CD4-positive, alpha-beta T cell treated with Interleukin-21 for 1 hour (primary cell): ENCODE results near the gene CIAPIN1.
"Not testable (repeated sequence)": the region's sequence is repeated elsewhere in the genome, so short reads cannot be mapped to it uniquely, and the experiment has no call there.

Experiments used
- DNase-seq: peaks from one replicate; pipeline ENCODE4 v3.0.0-alpha.2; 2020

Gene CIAPIN1

DNA sequence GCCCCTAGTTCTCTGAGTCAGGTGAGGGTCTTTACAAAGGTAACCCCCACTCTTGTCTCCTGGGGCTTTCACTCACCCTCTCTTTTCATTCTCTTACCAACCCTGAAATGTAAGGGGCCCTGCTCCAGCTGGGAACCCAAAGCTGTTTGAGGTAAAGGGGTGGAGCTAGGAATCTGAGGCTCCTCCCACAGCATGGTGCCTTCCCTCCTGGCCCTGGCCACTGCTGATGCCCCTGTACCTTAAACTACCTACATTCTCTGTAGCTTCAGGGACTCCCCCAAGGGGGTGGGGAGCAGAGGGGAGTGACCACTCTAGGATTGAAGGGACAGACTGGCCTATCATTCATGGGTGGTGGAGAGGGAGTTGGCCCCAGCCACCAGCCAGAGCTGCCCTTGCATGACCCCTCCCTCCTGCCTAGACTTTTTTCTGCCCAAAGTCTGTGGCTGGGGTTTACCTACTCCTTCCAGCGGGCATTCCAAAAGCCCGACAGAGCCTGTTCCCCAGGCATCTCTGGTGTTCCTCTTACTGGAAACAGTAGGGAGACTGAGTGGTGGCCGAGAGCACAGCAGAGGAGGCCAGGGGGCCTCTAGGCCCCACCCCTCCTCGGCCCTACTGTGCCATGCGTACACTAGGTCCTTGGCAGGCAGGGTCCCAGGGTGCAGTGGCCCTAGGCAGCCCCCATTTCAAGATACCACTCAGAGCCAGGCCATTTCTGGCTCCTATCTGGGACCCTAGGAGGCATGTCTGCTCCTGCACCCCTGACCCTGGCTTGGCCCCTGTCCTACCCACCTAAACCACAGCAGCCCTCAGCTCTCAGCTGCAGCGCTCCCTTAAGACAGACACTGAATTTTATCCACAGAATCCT, 29.6 kb upstream of the CIAPIN1 start:
- DNase-seq: no peak

DNA sequence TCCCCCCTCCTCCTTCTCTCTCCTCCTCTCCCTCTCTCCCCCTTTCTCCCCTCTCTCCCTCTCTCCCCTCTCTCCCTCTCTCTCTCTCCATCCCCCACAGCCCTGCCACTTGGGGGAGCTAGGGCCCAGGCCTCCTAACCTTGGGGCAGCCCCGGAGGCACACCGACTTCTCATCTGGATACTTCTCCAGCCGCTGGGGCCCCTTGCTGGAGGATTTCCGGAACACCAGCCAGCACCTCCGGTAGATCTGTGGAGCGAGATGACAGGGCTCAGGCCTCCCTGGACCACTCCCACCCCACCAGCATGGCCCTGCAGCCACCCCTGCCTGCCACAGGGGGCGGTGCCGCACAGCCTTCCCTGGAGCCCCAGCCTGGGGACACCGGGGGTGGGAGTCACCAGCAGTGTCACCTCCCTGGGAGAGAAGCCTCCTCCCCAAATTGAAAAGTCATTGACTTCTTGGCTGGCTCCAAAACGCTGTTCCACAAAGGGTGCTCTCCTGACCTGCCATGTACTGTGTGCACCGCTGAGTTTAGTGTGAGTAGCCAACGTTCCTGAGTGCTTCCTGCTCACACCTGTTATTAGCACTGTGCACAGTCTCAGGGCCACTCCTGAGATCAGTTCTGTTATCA, 28.6 kb upstream of the CIAPIN1 start:
- peak; percentile 80 for DNase-seq

DNA sequence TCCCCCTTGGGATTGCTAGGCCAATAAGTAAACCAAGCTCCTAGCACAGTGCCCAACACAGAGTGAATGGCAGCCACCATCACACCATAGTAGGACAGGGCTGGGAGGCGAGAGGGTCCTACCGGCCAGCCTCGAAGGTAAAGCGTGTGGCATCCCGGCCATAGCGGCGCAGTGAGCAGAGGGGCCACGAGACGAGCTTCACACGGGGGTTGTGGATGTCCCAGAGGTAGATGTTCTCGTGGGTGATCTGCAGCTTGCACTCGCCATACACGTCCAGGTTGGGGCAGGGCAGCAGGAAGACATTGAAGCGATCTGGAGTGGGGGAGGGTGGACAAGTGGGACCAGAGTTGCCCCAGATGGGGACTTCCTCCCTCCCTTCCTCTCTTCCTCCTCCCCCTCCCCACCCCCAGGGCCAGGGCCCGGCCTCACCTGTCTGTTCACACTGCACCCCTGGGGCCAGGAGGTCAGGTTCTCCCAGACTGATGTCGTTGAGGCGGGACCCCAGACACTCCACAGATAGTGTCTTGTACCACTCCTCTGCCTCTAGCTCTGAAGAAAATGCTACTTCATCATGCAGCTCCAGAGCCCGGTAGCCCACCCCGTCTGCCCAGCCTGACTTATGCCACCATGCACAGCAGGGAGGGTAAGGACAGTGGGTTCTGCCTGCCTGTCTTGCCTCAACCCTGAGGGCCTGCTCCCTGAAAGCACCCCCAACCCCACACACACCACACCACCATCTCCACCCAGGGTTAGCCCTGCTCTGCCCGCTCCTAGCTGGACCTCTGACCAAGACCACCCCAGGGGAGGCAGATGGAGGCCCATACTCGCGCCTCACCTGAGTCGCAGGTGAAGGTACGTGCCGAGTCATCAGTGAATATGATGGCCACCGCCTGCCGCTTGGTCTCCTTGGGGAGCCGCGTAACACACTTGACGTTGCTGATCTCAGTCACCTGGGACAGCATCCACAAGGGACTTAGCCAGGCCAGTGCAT, 27.8 kb upstream of the CIAPIN1 start:
- no peak for DNase-seq

DNA sequence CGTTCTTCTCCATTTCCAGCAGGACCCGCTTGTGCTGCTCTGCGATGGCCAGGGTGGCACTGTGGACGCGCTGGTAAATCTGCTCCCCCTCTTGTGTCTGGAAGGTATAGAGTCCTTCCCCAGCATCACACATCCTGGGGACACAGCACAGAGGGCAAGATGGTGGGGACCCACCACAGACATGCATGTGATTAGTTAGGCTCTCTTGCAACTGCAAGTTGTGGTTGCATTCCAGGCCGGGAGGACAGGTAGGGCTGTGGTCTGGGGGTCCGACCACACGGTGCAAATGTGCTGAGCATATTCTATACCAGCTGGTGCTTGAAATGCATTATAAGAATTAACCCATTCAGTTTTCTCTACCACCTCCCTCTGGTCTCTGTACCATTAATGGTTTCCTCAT, 26.7 kb upstream of the CIAPIN1 start:
- no peak for DNase-seq

DNA sequence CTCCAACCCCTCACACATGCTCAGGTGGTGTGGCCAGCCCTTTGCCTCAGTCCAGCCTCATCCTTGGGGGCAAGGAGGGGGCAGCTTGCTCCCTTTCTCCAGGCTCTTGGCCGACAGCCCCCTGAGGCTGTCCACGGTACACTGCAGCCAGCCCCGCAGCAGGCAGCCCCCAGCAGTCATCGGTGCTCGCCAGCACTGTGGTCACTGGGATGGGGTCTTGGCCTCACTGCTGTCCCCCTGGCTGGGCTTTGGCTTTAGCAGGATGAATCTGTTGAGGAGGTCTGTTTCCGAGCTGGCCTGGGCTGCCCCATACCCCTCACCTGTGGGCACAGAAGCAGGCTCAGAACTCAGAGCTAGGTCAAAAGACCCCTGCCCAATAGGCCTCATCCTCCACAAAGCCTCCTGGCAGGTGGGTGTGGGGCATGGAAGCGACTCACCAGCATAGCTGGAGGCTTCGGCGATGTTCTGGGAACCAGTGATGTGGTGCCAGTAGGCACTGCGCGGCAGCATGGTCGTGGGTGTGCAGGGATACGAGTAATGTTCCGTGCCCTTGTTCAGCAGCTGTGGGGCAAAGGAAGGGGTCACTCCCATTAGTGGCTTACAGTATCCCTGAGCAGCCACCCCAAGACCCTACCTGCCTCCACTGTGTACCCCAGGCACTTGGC, 26.1 kb upstream of the CIAPIN1 start:
- DNase-seq: no peak

DNA sequence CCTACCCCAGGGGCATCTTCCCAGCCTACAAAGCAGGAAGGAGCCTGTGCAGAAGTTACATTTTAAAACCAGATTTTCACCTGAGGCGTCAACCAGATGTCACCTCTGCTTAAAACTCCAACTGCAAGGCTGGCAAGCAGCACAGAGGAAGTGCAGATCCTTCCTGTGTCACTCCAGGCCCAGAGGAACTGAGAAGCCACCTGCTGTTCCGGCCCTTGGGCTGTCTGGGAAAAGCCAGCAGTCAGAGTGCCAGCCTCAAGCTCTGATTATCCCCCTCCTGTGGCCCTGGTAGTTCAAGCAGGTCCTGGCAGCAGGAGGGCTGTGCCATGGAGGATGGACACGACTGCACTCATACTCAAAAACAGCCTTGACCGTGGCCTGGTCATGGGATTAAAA, 25.5 kb upstream of the CIAPIN1 start:
- no peak for DNase-seq

DNA sequence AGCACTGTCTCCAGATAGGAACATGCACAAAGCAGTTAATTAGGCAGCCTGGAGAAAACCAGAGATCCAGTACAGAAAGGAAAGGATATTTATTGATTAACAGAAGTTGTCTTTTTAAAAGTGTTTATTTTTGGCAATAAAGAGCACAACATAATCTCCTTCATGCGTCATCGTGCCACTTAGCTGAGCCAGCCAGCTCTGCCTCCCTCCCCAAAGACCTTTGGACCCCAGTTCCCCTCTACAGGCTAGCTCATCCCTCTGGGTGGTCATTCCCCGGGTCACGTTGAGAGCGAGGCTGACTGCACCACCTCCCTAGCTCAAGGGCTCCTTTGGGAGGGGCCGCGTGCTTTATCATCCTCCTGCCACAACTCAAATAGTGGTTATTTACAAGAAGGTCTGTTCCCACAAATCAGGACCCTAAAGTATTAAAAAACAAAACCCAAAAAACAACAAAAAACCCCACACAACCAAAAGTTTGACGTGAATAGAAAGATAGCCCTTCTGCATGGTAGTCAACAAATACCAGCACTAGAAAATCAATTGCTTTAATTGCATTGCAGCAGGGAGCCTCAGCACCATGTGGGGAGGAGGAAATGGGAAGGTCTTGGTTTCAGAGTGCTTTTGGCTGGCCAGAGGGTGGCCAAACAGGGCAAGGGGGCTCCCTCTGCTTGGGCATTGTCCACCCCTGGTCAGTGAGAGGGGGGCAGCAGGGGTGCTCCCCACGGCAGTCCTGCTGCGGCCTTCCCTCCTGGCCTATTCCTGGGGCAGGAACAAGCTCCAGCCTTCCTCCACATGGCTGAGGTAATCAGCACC, 24.9 kb upstream of the CIAPIN1 start:
- DNase-seq: no peak

DNA sequence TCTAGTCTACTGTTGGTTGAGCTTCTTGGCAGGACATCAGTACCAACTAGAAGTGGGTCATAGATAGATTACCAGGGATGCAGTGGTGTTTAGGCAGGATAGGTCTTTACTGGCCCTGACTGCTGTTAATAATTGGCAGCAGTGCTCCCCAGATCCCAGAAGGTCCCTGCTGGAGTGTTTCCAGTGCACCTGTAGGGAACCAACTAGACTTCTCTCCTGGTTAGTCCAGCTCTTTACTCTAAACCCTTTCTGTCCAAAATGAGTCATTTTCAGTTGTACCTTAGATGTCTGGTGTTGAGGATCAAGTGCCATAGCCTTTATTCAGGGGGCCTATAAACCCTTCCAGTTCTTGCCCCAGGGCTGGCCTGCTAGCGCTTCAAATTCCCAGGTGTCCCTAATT, 24.0 kb upstream of the CIAPIN1 start:
- DNase-seq: no peak

DNA sequence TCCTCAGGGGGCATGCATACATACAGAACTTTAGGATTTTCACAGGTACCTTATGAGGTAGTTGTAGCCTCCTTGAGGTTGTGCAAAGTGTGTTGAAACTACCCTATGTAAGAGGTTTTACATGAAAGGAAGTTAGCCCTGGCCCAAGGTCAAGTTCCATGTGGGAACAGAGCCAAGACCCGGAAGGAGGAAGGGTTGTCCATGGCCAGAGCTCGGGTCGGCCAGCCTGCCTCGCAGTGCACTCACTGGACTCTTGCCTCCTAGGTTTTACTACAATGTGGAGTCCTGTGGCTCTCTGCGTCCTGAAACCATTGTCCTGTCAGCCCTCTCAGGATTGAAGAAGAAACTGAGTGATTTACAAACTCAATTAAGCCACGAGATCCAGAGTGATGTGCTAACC, 23.5 kb upstream of the CIAPIN1 start:
- no peak for DNase-seq

DNA sequence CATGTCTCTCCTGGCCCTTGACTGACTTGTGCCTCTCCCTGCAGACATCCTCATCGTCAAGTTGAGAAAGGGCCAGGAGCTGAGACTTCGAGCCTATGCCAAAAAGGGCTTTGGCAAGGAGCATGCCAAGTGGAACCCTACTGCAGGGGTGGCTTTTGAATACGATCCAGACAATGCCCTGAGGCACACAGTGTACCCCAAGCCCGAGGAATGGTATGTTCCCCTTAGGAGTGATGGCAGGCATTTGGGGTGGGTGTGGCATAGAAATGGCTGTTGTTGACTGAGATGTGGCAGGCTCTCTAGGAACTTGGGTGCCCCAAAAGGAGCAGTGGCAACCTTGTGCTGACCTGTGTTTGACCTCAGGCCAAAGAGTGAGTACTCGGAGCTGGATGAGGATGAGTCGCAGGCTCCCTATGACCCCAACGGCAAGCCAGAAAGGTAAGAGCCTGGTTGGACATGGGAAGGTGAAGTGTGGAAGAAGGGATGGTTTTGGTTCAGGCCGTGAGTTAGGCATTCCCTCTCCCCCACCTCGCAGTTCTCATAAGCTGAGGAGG, 22.8 kb upstream of the CIAPIN1 start:
- no peak for DNase-seq

DNA sequence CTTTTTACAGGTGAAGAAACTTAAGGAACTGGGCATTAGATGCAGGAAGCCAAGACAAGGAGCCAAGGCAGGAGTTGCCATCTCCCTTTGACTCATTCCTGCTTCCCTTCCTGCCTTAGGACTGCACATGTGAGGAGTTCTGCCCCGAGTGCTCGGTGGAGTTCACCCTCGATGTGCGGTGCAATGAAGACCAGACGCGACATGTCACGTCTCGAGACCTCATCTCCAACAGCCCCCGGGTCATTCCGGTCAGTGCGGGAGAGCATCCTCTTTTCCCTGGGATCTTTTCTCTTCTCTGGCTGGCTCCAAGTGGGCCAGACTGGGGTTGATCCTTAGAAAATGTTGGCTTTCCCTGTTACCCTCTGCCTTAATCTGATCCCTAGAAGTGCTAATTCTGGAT, 21.9 kb upstream of the CIAPIN1 start:
- no peak for DNase-seq

DNA sequence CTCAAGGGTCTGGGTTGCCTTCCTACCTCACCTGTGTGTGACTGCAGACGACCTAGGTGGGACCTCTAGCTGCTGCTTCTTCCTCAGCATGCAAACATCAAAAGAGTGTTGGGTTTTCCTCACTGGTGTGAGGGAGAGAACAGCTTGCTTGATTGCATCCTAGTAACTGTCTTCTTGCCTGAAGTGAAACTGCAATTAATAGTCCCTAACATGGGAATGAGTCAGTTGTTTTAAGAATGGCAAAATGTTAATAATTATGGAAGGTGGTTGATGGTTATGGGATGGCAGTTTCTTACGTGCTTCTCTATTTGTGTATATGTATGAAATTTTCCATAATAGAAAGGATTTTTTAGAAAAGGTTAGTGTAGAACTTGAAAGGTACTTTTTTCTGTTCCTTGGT, 21.2 kb upstream of the CIAPIN1 start:
- DNase-seq: no peak

DNA sequence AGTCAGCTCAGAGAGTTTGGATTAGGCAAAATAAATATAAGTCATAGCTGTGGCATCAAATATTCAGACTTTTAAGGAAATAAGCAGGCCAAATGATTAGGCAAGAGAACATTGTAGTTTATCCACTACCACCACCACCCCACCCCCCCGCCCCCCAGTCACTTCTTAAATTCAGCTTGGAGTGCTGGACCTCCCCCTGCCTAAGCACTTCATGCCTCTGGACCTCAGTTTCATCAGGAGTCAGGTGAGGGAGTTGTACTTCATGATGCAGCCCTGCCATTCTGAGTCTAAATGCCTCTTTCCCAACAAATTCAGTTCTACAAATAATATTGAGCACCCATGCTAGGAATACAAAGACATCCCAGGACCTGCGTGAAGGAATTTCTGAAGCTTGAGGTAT, 17.3 kb upstream of the CIAPIN1 start:
- DNase-seq: no peak

DNA sequence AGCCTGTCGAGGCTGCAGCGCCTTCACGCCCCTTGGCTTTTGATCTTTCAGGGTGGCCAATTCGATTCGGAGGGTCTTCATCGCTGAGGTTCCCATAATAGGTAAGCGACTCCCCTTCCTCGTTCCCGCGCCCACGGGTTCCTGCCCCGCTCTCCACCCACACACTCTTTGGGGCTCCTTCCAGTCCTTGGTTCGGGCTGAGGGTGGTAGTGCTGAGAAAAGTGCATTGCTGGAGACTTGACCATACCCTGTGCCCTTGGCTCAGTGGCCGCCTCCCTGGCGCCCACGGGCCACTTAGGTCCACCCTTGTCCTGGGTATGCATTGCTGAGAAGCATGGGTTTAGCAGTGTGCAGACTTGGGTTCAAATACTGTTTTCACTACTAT, 15.8 kb upstream of the CIAPIN1 start:
- DNase-seq: no peak

DNA sequence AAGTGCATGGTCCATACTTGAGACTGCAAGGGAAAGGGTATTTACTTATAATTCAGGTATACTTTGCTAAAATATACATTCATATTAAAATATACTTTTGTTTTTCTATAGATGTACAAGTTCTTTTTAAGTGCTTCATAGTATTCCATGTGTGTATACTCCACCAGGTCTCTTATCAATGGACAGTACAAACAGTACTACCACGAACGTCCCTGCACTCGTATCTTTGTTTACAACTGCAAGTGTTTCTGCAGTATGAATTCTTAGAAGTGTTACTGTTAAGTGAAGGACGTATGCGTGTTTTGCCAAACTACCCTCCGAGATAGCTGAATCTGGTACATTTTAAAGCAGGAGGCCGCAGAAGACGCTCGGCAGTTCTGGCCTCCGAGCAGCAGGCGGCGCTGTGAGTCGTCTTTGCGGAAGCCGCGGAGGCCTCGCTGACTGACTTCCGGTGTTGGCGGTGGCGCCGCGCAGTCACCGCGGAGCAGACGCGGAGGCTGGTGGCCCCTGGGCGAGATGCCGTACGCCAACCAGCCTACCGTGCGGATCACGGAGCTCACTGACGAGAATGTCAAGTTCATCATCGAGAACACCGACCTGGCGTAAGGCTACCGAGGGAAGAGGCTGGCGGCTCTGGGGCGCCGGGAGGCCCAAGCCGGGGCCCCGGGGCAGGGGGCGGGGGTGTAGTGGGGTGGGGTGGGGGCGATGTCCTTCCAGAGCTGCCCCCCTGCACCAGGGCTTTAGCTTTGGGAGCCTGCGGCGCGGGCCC, 15.2 kb upstream of the CIAPIN1 start, which contains the start of gene POLR2C:
TSS of gene POLR2C (plus strand) at position 471 of the 769 bp plus-strand sequence. CDS start at position 517, 46 bp downstream.
- peak; percentile 93 for DNase-seq

DNA sequence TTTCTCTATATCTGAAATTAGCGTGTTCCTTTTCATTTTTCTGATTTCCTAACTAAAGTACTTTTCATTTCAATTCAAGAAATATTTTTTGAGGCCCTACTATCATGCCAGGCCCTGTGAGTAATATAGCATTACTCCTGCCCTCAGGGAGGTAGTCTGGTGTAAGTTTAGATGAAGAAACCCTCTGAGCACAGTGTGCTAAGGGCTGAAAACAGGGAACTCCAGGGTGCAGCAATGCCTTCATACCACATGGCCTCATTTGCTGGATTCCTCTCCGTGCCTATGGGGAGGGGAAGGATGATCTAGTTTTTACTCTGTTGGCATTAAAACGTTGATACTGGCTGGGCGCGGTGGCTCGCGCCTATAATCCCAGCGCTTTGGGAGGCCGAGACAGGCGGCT, 4.8 kb upstream of the CIAPIN1 start:
- no peak for DNase-seq

DNA sequence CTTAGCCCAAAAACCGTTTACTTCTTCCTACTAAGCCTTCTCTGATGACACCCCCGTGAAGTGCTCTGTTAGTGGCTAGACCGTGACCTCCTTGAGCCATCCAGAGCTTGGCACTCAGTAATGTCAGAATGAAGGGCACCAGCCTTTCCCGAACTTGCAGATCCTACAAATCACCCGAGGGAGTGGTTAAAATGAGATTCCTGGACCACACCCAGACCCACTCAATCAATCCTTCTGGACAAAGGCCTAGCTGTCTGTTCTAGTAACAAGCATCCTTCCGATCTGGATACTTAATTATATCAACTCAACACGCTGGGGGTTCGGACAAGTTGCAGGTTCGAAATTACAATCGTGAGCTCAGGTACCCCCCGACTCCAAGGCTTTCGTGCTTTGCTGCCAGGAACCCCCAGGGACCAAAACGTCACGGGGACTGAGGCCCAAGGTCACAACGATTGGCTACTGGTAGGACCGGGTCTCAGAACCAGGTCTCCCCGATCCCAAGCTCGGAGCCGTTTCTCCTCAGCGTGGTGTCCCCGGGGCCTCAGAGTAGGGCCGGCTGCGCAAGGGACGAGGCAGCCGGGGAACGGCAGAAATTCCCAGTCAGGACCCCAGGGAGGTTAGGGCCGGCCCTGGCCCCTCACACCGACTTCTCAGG, 527 bp downstream of the CIAPIN1 start:
- peak; percentile 26 for DNase-seq

DNA sequence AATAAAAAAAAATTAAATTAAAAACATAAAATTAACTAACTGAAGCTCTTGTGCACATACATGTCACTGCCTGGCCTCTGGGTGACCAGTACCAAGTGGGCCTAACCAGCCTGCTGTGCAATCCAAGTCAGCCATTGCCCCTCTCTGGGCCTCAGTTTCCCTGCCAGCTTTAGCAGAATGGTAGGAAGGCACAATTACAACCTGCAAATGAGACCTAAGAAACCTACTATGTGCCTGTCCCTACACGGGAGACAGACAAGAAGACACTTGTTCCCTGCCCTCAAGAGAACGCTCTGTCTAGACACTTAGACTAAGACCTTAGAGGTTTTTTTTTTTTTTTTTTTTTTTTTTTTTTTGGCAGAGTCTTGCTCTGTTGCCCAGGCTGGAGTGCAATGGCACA, 1.7 kb downstream of the CIAPIN1 start:
- no peak for DNase-seq

DNA sequence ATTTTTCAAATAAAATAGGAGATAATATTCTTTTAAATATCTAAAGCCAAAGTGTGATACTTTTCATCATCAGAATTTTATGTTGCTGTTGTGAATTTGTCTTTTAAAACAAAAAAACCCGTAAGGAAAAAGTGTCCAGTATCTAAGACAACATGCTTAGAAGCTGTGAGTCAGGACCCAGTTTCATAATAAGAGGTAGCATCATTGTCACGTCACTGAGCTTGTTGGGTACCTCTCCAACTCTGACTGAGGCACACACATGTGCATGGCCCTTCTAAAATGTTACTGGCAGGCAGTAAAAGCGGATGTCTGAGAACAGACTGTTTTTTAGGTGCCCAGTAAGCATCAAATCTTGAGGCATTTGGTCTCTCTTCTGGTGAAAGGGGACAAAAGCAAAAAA, 2.5 kb downstream of the CIAPIN1 start:
- DNase-seq: no peak

DNA sequence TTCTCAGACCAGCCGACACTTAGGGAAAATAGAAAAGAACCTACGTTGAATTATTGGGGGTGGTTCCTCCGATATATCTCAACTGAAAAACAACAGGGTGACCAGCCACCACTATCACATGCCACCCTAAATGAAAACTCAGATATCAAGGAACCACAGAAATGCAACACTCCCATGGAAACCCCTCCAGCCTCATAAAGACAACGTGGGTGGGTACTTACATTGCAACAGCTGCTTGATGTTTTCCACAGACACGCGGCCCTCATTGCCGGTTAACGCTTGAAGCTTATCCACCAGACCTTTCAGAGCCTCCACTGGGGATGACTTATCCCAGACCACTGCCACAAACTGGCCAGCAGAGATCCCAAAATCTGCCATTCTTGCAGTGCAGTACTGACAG, 6.6 kb downstream of the CIAPIN1 start:
- not testable (repeated sequence) for DNase-seq
